Astrocyte of the spinal cord (primary cell): ENCODE results near the gene SAMD8.
"Not testable (repeated sequence)": the region's sequence is repeated elsewhere in the genome, so short reads cannot be mapped to it uniquely, and the experiment has no call there.

Experiments used
- DNase-seq: peaks from one replicate; pipeline ENCODE4 v3.0.0; 2011; ENCODE audit warnings: low read depth, low spot score
- H3K4me3 ChIP-seq: 2 replicates; pipeline ENCODE4 v1.5.1; 2011; ENCODE audit warnings: low read depth, mild to moderate bottlenecking, low read length, moderate library complexity
- in situ Hi-C: cut with HindIII; loops from 2 replicates; pipeline ENCODE4 v1.10.0; 2017; ENCODE audit warnings: low sequenced_read_pairs
- TF ChIP-seq, protein P1 (sequence below): IDR thresholded peaks from 2 replicates; pipeline ENCODE4 v1.5.1; 2012; ENCODE audit warnings: low read depth, mild to moderate bottlenecking, low read length, inconsistent platforms

SAMD8 gene

DNA sequence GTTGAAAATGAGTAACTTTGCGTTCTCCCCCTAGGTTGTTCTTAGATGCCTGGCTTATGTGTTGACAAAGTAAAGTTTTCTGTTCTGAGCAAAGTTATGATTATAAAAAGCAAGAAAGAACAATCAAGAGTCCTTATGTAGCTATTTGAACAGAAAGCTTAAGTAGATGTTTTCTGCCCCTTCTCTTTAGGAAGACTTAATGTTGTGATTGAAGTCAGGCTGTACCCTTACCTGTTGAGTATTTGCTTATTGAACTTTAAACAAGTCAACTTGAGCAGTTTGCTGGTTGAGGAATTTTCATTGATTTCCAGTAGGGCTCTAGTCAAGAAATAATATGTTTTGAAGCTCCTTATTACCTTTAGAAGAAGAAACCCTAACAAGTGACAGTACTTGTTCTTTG is 65.3 kb downstream of the SAMD8 start:
- TF ChIP-seq, protein P1, sequence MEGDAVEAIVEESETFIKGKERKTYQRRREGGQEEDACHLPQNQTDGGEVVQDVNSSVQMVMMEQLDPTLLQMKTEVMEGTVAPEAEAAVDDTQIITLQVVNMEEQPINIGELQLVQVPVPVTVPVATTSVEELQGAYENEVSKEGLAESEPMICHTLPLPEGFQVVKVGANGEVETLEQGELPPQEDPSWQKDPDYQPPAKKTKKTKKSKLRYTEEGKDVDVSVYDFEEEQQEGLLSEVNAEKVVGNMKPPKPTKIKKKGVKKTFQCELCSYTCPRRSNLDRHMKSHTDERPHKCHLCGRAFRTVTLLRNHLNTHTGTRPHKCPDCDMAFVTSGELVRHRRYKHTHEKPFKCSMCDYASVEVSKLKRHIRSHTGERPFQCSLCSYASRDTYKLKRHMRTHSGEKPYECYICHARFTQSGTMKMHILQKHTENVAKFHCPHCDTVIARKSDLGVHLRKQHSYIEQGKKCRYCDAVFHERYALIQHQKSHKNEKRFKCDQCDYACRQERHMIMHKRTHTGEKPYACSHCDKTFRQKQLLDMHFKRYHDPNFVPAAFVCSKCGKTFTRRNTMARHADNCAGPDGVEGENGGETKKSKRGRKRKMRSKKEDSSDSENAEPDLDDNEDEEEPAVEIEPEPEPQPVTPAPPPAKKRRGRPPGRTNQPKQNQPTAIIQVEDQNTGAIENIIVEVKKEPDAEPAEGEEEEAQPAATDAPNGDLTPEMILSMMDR, result no peak
- in situ Hi-C loops, result no loop called here
- no peak overlapping the region for H3K4me3 ChIP-seq
- DNase-seq, result no peak

DNA sequence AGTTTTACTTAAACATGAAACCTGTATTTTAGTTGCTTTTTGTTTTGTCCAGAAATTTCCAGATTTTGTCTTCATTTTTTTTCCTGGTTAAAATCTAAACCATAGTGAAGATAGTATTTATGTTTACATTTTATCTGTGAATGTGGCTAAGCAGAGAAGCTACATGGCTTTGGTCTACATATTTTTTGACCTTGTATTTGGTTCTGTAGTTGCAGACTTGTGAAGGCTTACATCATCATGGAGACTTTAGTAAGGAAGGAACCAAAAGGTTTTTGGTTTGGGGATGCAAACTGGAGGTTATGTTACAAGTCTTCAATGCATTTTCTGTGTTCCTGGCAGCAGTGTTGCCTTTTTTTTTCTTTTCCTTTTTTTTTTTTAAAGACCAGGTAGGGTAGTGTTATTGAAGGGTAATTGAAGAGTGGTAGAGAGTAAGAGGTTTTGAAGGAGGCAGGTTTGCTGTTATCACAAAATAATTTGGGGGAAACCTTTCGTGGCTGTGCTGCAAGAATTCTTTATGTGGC is 68.3 kb downstream of the SAMD8 start:
- in situ Hi-C loops, result no loop called here
- TF ChIP-seq, protein P1, result no peak
- no peak for DNase-seq
- no peak overlapping the region for H3K4me3 ChIP-seq

DNA sequence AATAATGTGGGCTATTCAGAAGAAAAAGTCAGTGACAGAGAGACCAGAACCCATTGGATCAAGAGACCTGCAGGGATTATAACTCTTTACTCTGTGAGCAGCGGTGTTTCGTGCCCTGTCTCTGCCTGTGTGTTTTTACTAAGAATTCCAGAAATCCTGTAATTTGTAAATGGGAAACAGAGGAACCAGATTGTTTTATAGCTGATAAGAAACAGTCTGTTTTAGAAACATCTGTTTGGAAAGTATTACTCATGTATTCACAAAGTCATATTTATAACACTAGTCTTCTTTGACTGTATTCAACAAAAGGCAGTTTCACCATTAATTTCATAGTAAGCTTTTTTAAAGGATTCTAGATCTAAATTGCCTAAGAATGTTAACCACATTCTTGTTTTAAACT is 69.1 kb downstream of the SAMD8 start:
- in situ Hi-C loops, result no loop called here
- H3K4me3 ChIP-seq, result no peak overlapping the region
- peak; percentile 5 for DNase-seq
- TF ChIP-seq, protein P1, result no peak

DNA sequence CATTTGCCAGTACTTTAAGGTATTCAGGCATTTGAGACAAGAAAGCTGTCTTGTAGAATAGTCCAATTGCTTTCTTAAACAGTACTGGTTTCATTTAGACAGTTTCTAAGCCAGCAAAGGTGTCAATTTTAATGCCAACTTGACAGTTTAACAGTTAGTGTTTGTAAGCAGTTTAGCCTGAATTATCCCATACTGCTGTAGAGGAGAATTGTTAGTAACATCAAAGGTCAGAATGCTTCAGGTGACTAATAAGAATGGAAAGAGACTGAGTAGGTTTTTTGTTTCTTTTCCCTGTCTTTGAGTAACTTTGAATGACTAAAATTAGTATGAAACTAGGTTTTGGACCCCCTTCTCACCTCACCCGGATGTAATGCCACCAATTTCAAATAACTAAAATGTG is 69.6 kb downstream of the SAMD8 start:
- no peak for DNase-seq
- TF ChIP-seq, protein P1, result no peak
- in situ Hi-C loops, result no loop called here
- no peak overlapping the region for H3K4me3 ChIP-seq

DNA sequence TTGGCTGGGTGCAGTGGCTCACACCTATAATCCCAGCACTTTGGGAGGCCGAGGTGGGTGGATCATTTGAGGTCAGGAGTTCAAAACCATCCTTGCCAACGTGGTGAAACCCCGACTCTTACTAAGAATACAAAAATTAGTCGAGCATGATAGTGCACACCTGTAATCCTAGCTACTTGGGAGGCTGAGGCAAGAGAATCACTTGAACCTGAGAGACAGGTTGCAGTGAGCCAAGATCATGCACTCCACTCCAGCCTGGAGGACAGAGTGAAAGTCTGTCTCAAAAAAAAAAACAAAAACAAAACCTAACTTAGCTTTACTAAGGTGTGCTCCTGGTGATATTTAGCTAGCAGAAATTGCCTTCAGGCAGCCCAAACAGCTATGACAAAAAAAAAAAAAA is 74.9 kb downstream of the SAMD8 start:
- no peak overlapping the region for H3K4me3 ChIP-seq
- in situ Hi-C loops, result no loop called here
- DNase-seq, result no peak
- TF ChIP-seq, protein P1, result no peak

DNA sequence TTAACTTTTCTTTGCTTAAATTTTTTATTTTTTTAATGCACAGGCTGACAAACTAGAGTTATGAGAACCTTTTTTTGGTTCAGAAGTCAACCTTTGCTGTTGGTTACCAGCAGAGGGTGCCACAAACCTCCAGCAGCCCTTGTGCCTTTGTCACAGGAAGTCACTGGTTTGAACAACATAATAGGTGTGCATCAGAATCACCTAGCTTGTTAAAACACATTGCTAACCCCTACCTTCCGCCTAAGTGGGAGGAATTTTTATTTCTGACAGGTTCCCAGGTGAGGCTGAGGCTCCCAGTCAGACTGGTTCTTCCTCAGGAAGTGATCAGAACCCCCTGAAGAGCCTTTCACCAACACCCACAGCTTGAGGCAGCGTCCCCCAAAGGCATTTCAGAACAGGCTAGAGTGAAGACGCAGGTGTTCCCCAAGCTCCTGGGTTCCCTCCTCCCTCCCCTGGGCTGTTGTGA is 76.5 kb downstream of the SAMD8 start:
- in situ Hi-C loops, result no loop called here
- no peak overlapping the region for H3K4me3 ChIP-seq
- TF ChIP-seq, protein P1, result peak; percentile 83
- DNase-seq, result peak; percentile 65

DNA sequence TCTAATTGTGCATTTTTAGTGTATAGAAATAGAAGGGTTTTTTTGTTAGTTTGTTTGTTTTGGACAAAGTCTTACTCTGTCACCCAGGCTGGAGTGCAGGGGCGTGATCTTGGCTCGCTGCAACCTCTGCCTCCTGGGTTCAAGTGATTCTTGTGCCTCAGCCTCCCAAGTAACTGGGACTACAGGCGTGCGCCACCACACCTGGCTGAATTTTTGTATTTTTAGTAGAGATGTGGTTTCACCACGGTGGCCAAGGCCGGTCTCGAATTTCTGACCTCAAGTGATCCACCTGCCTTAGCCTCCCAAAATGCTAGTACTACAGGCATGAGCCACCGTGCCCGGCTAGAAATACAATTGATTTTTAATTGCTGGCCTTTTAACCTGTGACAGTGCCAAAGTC is 77.1 kb downstream of the SAMD8 start:
- in situ Hi-C loops, DNase-seq, H3K4me3 ChIP-seq: not testable (repeated sequence)
